ENCODE measurements around the gene PHLDB1.

- TF ChIP-seq CTCF (IDR thresholded peaks at IDR 0.05): no peak
- TF ChIP-seq POLR2A (IDR thresholded peaks at IDR 0.05): no peak
Observed at GRCh38 chr11:118610225-118610772, 2.9 kb downstream of the PHLDB1 start.

Data from heart left ventricle (tissue), 13 donors.